Left lung (tissue), 14 donors: ENCODE results near the gene ADO. TPM values are rescaled to one million over a fixed set of nuclear protein-coding genes. Genes with fewer than 3 reads are reported as not detected.
A peak's percentile ranks its signal among the peaks of the same experiment; 100 is the strongest.

Experiments used
- ATAC-seq: fragments of 200-7000 bp; cut with Tn5 transposase; one replicate; pipeline ENCODE4 v1.9.1; 2020; ENCODE audit warnings: moderate library complexity
- DNase-seq, 4 donors: peaks; one replicate each; pipeline ENCODE4 v3.0.0-alpha.2; 2013 to 2020
- H3K27ac ChIP-seq, 2 donors: fragments of 200-600 bp; sonication (generic) in 1 of 2; one replicate each; pipeline versions ENCODE4 v1.5.0 to v1.8.0; 2020 to 2021
- H3K27me3 ChIP-seq, 2 donors: fragments of 200-600 bp; sonication (generic) in 1 of 2; one replicate each; pipeline versions ENCODE4 v1.5.0 to v1.8.0; 2020 to 2021
- H3K36me3 ChIP-seq, 2 donors: fragments of 200-600 bp; sonication (generic) in 1 of 2; one replicate each; pipeline versions ENCODE4 v1.5.0 to v1.8.0; 2020 to 2021
- H3K4me1 ChIP-seq, 2 donors: fragments of 200-600 bp; one replicate each; pipeline ENCODE4 v1.8.0; 2021
- H3K4me3 ChIP-seq, 2 donors: fragments of 200-600 bp; sonication (generic) in 1 of 2; one replicate each; pipeline versions ENCODE4 v1.5.0 to v1.8.0; 2020 to 2021; ENCODE audit warnings: mild to moderate bottlenecking in 1 of 2
- H3K9me3 ChIP-seq, 2 donors: fragments of 200-600 bp; sonication (generic) in 1 of 2; one replicate each; pipeline versions ENCODE4 v1.5.0 to v1.8.0; 2020 to 2021
- intact Hi-C, 2 donors: fragments of 100-400 bp; cut with DNase I; formaldehyde crosslinking; loops; one replicate each; pipeline versions ENCODE4 v1.11.2 to v1.14.2; 2022
- long read RNA-seq, 12 donors: library from polyadenylated mRNA in 2 of 12; unstranded in 2 of 12; transcript quantifications; one replicate each; pipeline ENCODE4 v2.0.0 and lab custom pipeline, GENCODE V29; 2019 to 2026
- polyA plus RNA-seq, 6 donors: library from polyadenylated mRNA; unstranded; fragments of 120-200 nt; gene quantifications; one replicate each; pipeline ENCODE4 v1.2.1, GENCODE V29; 2013; ENCODE audit not compliant: insufficient read length in 6 of 6
- total RNA-seq, 2 donors: library from RNA; stranded (reverse); fragmentation: NEBNext Ultra II Directional; extraction: Animal tissue kit (Norgen Biotek cat#: 25700); gene quantifications; one replicate each; pipeline ENCODE4 v1.2.1, GENCODE V29; 2021
- TF ChIP-seq, protein P1 (sequence below), 2 donors: fragments of 200-600 bp; sonication (generic) in 1 of 2; IDR thresholded peaks; one replicate each; pipeline versions ENCODE4 v1.5.0 to v1.8.0; 2021; ENCODE audit warnings: antibody characterized with exemption in 2 of 2
- donor health status: DM: no; HTN: yes; CAD: no.
- donor health status: DM: no; HTN: no; CAD: no.

Gene ADO
- 10 to 100 TPM; 17.0 to 19.3 TPM for total RNA-seq
- polyA plus RNA-seq, result 10 to 100 TPM; 19.6 to 24.1 (median 20.5) TPM
- long read RNA-seq, donor 1, transcript ADO-201 (1 exons, 3,627 nt), result major isoform, 28 of 28 reads
- long read RNA-seq, donor 1, partial matches to known transcripts, result 0 of 28 reads
- long read RNA-seq, donor 1, other reads (novel, unspliced or antisense), result 0 of 28 reads
- long read RNA-seq, donor 2, transcript ADO-201 (1 exons, 3,627 nt), result major isoform, 49 of 49 reads
- long read RNA-seq, donor 2, partial matches to known transcripts, result 0 of 49 reads
- long read RNA-seq, donor 2, other reads (novel, unspliced or antisense), result 0 of 49 reads
- long read RNA-seq, donor 3, transcript ADO-201 (1 exons, 3,627 nt), result major isoform, 21 of 21 reads
- long read RNA-seq, donor 3, partial matches to known transcripts, result 0 of 21 reads
- long read RNA-seq, donor 3, other reads (novel, unspliced or antisense), result 0 of 21 reads
- long read RNA-seq, donor 4, partial matches to known transcripts, result 0 of 1 reads
- long read RNA-seq, donor 4, other reads (novel, unspliced or antisense), result 0 of 1 reads
- long read RNA-seq, donor 5, transcript ADO-201 (1 exons, 3,627 nt), result major isoform, 19 of 19 reads
- long read RNA-seq, donor 5, partial matches to known transcripts, result 0 of 19 reads
- long read RNA-seq, donor 5, other reads (novel, unspliced or antisense), result 0 of 19 reads
- long read RNA-seq, donor 6, transcript ADO-201 (1 exons, 3,627 nt), result major isoform, 16 of 16 reads
- long read RNA-seq, donor 6, partial matches to known transcripts, result 0 of 16 reads
- long read RNA-seq, donor 6, other reads (novel, unspliced or antisense), result 0 of 16 reads
- long read RNA-seq, donor 7, transcript ADO-201 (1 exons, 3,627 nt), result major isoform, 14 of 14 reads
- long read RNA-seq, donor 7, partial matches to known transcripts, result 0 of 14 reads
- long read RNA-seq, donor 7, other reads (novel, unspliced or antisense), result 0 of 14 reads
- long read RNA-seq, donor 8, transcript ADO-201 (1 exons, 3,627 nt), result major isoform, 27 of 27 reads
- long read RNA-seq, donor 8, partial matches to known transcripts, result 0 of 27 reads
- long read RNA-seq, donor 8, other reads (novel, unspliced or antisense), result 0 of 27 reads
- long read RNA-seq, donor 9, result 0 reads
- long read RNA-seq, donor 10, result 0 reads
- long read RNA-seq, donor 11, transcript ADO-201 (1 exons, 3,627 nt), result major isoform, 58 of 58 reads
- long read RNA-seq, donor 11, partial matches to known transcripts, result 0 of 58 reads
- long read RNA-seq, donor 11, other reads (novel, unspliced or antisense), result 0 of 58 reads
- long read RNA-seq, donor 12, transcript ADO-201 (1 exons, 3,627 nt), result major isoform, 15 of 15 reads
- long read RNA-seq, donor 12, partial matches to known transcripts, result 0 of 15 reads
- long read RNA-seq, donor 12, other reads (novel, unspliced or antisense), result 0 of 15 reads

DNA sequence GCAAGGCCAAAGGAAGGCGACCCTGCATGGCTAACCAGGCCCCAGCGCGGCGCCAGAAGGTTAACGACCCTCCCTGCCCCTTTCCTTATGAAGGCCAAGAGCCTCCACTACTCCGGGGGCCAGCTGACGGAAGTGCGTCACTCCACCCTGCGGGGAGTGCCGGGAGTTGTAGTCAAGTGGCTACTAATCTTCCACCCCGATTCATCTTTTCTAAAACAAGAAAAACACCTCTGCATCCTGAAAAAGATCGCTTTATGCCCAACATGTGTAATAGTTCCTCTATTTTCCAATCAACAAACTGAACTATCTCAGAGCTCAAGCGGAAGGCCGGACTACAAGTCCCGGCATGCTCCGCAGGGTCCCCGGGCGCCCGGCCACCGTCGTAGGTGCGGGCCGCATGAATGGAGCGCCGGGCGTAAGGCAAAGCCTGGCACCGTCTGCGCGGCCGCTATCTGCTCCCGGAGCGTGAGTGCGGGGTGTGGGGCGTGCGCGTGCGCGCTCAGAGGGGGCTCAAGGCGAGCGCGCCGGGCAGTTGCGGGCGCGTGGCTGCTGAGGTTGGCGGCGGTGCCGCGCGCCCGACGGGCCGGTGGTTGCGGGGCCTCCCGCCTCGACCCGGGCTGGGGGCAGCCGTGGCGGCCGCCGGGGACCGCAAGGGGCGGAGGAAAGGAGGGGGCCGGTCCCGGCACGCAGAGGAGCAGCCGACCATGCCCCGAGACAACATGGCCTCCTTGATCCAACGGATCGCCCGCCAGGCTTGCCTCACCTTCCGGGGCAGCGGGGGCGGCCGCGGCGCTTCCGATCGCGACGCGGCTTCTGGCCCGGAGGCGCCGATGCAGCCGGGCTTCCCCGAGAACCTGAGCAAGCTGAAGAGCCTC, at the start of gene ADO:
Gene ADO, plus strand, starts transcription at position 365 of the 875 bp plus-strand sequence. Its CDS starts 340 bp downstream, at position 705.
- peaks cover 0 to 3% of the 10 kb centered on the region in 2 donors for H3K27me3 ChIP-seq
- no peaks in the 10 kb centered on the region for H3K9me3 ChIP-seq
- DNase-seq (peak; percentile 84 to 95 (median 94)), ATAC-seq (peak; percentile 93)
- TF ChIP-seq, protein P1, sequence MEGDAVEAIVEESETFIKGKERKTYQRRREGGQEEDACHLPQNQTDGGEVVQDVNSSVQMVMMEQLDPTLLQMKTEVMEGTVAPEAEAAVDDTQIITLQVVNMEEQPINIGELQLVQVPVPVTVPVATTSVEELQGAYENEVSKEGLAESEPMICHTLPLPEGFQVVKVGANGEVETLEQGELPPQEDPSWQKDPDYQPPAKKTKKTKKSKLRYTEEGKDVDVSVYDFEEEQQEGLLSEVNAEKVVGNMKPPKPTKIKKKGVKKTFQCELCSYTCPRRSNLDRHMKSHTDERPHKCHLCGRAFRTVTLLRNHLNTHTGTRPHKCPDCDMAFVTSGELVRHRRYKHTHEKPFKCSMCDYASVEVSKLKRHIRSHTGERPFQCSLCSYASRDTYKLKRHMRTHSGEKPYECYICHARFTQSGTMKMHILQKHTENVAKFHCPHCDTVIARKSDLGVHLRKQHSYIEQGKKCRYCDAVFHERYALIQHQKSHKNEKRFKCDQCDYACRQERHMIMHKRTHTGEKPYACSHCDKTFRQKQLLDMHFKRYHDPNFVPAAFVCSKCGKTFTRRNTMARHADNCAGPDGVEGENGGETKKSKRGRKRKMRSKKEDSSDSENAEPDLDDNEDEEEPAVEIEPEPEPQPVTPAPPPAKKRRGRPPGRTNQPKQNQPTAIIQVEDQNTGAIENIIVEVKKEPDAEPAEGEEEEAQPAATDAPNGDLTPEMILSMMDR (IDR thresholded peaks at IDR 0.05), result no peak
- peak within 1 kb of the TSS; percentile 91 to 97 for H3K27ac ChIP-seq
- intact Hi-C loops, result no loop called here
- H3K36me3 ChIP-seq, result peaks cover 0 to 4% of the 10 kb centered on the region in 2 donors
- peaks cover 14 to 39% of the 10 kb centered on the region in 2 donors for H3K4me1 ChIP-seq
- peak within 1 kb of the TSS; percentile 76 to 91 for H3K4me3 ChIP-seq

DNA sequence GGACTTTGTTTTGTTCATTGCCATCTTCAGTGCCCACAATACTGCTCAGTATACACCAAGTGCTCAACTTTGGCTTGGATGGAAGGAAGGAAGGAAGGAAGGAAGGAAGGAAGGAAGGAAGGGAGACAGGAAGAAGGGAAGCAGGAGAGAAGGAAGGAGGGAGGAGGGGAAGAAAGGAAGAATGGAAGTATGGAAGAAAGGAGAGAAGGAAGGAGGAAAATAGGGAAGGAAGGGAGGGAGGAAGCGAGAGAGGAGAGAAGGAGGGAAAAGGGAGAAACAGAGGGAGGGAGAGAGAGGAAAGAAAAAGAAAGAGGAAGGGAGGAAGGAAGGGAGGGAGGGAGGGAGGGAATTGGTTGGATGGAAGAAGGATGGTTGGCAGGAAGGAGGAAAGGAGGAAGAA, 49.6 kb upstream of the ADO start:
- H3K27ac ChIP-seq, result no peak overlapping the region
- no peaks in the 10 kb centered on the region for H3K9me3 ChIP-seq
- no peaks in the 10 kb centered on the region for H3K27me3 ChIP-seq
- TF ChIP-seq, protein P1 (IDR thresholded peaks at IDR 0.05), result no peak
- no peak for DNase-seq
- peaks cover 0 to 8% of the 10 kb centered on the region in 2 donors for H3K4me1 ChIP-seq
- no peak for ATAC-seq
- intact Hi-C loops, result no loop called here
- H3K36me3 ChIP-seq, result no peaks in the 10 kb centered on the region
- H3K4me3 ChIP-seq, result no peak overlapping the region

DNA sequence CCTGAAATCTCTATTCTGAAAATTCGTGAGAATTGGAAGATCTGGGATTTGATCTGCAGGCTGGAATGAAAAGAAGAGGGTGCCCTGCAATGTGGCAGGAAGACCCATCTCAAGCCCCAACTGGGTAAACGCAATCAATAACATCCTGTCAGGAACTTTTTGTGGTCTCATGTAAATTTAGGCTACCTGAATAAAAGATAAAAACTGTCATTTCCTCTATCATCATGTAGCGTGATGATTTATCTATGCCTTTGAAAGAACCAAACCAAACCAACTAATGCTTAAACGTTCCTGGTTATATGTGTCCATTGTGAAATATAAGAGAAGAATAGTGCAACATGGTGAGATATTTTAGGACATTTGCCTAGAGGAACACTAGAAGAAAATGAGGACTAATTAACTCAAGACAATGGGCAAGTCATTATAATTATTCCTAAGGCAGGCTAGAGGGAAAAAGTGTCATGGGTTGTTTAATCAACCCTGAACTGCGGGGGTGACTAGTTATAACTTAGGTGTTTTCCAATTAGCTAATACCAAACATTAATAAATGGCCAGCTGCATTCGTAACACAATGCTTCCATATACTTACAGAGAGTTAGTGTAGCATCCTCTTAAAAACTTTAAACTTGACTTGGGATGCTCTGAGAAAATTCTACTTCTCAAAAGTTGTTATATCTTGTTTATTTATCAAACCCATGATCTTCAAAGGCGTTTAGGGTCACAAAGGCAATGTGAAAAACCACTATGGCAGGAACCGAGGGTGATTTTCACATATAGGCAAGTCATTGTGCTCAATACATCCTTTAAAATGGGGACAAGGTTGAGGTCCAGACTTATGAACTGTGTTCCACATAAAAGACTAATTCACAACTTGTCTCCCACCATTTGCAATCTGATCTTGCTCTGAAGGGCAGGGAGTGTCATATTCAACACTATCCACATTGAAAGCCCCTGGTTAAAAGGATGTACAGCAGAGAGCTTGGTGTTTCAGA, 48.6 kb upstream of the ADO start:
- Histone ChIP-seq H3K36me3 (no peaks in the 10 kb centered on the region), H3K27me3 (no peaks in the 10 kb centered on the region), H3K9me3 (no peaks in the 10 kb centered on the region), H3K4me3 (no peak overlapping the region), H3K27ac (no peak overlapping the region), H3K4me1 (peaks cover 0 to 18% of the 10 kb centered on the region in 2 donors)
- intact Hi-C loops, result no loop called here
- no peak for DNase-seq
- TF ChIP-seq, protein P1 (IDR thresholded peaks at IDR 0.05), result no peak
- no peak for ATAC-seq
